Sigmoid colon (tissue), 7 donors: ENCODE results near the gene UST. TPM values are rescaled to one million over a fixed set of nuclear protein-coding genes. Genes with fewer than 3 reads are reported as not detected.
"Not testable (repeated sequence)": the region's sequence is repeated elsewhere in the genome, so short reads cannot be mapped to it uniquely, and the experiment has no call there.

Experiments used
- DNase-seq: peaks from one replicate; pipeline ENCODE4 v3.0.0-alpha.2; 2019
- H3K27ac ChIP-seq, 4 donors: fragments of 200-600 bp; sonication (generic); one replicate each; pipeline ENCODE4 v1.5.1; 2016 to 2019; ENCODE audit warnings: mild to moderate bottlenecking in 1 of 4
- H3K27me3 ChIP-seq, 3 donors: fragments of 200-600 bp; sonication (generic); one replicate each; pipeline ENCODE4 v1.5.1; 2019; ENCODE audit warnings: mild to moderate bottlenecking in 1 of 3
- H3K36me3 ChIP-seq, 4 donors: fragments of 200-600 bp; sonication (generic); one replicate each; pipeline ENCODE4 v1.5.1; 2016 to 2019
- H3K4me1 ChIP-seq, 4 donors: fragments of 200-600 bp; sonication (generic); one replicate each; pipeline ENCODE4 v1.5.1; 2017 to 2019
- H3K4me3 ChIP-seq, 4 donors: fragments of 200-600 bp; sonication (generic); one replicate each; pipeline ENCODE4 v1.5.1; 2017 to 2019; ENCODE audit warnings: mild to moderate bottlenecking in 2 of 4, moderate library complexity in 1 of 4
- H3K9me3 ChIP-seq, 4 donors: fragments of 200-600 bp in 3 of 4; sonication (generic) in 3 of 4; one replicate each; pipeline versions ENCODE4 v1.5.1 to v1.6.1; 2013 to 2019
- EP300 ChIP-seq, 4 donors: sonication (generic); formaldehyde crosslinking; IDR thresholded peaks; one replicate each; pipeline ENCODE4 v1.6.1; 2017; ENCODE audit warnings: antibody characterized with exemption in 4 of 4
- POLR2A ChIP-seq, 2 donors: fragments of 450-650 bp; IDR thresholded peaks; one replicate each; pipeline ENCODE4 v1.6.1; 2016; ENCODE audit warnings: antibody characterized with exemption in 2 of 2, mild to moderate bottlenecking in 2 of 2, moderate library complexity in 2 of 2
- POLR2AphosphoS5 ChIP-seq, 4 donors: sonication (generic); formaldehyde crosslinking; IDR thresholded peaks; one replicate each; pipeline ENCODE4 v1.6.1; 2017; ENCODE audit warnings: antibody characterized with exemption in 4 of 4
- WGBS, 2 donors: extraction: QIAGEN DNeasy Blood & Tissue Kit; methylation state at CpG; one replicate each; pipeline ENCODE4 v1.1.7; 2013; 5-methylcytosine and 5-hydroxymethylcytosine counted together
- intact Hi-C: fragments of 100-400 bp; cut with DNase I; formaldehyde crosslinking; loops from one replicate; pipeline ENCODE4 v1.15.1; 2023
- polyA plus RNA-seq, 3 donors: library from polyadenylated mRNA; stranded (reverse); fragments of 200-250 nt; gene quantifications; one replicate each; pipeline ENCODE4 v1.2.3, GENCODE V29; 2013
- total RNA-seq, 4 donors: library from RNA; depleted of rRNA; stranded (reverse); fragments of >200 nt; gene quantifications; one replicate each; pipeline ENCODE4 v1.1.0, GENCODE V29; 2016
- TF ChIP-seq, protein P1 (sequence below), 4 experiments: fragments of 450-650 bp in 3 of 4; fragments of 200-600 bp in 1 of 4; IDR thresholded peaks; one replicate each; pipeline ENCODE4 v1.5.1; 2016 to 2019; ENCODE audit warnings: antibody characterized with exemption in 4 of 4, mild to moderate bottlenecking in 3 of 4, moderate library complexity in 2 of 4
- donor health status: healthy with polysubstance abuse.
- donor health status: Bipolar disorder and iron deficiency.
- donor health status: healthy.

The UST gene
- total and polyA plus RNA-seq, 7 donors = 0.46 to 35.2 (median 21.8) TPM

DNA sequence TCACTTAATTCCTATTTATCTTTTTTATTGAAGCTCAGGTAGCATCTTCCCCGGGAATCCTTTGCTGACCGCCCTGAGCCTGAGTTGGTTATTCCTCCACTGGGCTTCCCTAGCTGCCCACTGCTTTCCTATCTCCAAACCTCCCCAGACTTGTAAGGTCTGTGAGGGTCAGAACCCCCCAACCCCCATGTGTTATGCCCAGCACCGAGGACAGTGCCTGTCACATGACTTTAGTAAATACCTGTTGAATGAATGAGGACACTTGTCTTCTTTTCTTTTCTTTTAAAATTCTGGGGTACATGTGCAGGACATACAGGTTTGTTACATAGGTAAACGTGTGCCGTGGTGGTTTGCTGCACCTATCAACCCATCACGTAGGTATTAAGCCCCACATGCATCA, 105.9 kb downstream of the UST start:
- intact Hi-C loops = no loop called here
- no peak for TF ChIP-seq POLR2A (IDR thresholded peaks at IDR 0.05)
- no peak for TF ChIP-seq EP300 (IDR thresholded peaks at IDR 0.05)
- no peak for TF ChIP-seq POLR2AphosphoS5 (IDR thresholded peaks at IDR 0.05)
- TF ChIP-seq, protein P1, sequence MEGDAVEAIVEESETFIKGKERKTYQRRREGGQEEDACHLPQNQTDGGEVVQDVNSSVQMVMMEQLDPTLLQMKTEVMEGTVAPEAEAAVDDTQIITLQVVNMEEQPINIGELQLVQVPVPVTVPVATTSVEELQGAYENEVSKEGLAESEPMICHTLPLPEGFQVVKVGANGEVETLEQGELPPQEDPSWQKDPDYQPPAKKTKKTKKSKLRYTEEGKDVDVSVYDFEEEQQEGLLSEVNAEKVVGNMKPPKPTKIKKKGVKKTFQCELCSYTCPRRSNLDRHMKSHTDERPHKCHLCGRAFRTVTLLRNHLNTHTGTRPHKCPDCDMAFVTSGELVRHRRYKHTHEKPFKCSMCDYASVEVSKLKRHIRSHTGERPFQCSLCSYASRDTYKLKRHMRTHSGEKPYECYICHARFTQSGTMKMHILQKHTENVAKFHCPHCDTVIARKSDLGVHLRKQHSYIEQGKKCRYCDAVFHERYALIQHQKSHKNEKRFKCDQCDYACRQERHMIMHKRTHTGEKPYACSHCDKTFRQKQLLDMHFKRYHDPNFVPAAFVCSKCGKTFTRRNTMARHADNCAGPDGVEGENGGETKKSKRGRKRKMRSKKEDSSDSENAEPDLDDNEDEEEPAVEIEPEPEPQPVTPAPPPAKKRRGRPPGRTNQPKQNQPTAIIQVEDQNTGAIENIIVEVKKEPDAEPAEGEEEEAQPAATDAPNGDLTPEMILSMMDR (IDR thresholded peaks at IDR 0.05) = no peak
- H3K4me3 ChIP-seq = no peak overlapping the region
- DNase-seq = no peak
- H3K27ac ChIP-seq = no peak overlapping the region
- H3K4me1 ChIP-seq = peaks cover 0 to 25% (median 13%) of the 10 kb centered on the region in 4 donors
- H3K27me3 ChIP-seq = no peaks in the 10 kb centered on the region
- H3K36me3 ChIP-seq = no peaks in the 10 kb centered on the region
- WGBS, 2 donors = 81 to 90% methylated on average over 6 of the region's 6 CpGs
- H3K9me3 ChIP-seq = no peaks in the 10 kb centered on the region

DNA sequence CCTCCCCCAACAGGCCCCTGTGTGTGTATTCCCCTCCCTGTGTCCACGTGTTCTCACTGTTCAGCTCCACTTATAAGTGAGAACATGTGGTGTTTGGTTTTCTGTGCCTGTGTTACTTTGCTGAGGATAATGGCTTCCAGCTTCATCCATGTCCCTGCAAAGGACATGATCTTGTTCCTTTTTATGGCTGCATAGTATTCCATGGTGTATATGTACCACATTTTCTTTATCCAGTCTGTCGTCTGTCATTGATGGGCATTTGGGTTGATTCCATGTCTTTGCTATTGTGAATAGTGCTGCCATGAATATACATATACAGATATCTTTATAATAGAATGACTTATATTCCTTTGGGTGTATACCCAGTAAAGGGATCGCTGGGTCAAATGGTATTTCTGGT, 106.3 kb downstream of the UST start:
- peaks cover 0 to 27% (median 15%) of the 10 kb centered on the region in 4 donors for H3K4me1 ChIP-seq
- H3K4me3 ChIP-seq, H3K9me3 ChIP-seq, H3K36me3 ChIP-seq, DNase-seq, H3K27ac ChIP-seq, intact Hi-C loops, H3K27me3 ChIP-seq: not testable (repeated sequence)
- 91 to 97% methylated on average over 3 of the region's 3 CpGs for WGBS, 2 donors

DNA sequence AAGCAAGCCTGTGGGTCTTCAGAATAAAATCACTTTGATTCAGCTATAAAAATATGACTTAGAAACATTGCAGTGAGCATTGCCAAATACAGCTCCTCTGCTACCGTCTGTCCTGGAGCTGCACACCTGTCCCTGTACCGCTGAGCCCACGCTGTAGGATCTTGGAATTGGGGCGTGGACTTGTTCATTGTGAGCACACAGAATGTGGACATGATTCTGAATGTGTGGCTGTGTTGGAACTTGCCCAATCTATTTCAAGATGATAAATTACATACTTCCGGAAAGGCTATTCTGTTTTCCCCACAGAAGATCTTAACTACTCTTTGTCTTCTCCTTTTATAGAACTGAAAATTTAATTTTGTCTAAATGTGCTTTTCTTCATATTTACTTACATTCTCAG, 107.3 kb downstream of the UST start:
- Histone ChIP-seq H3K4me1 (peaks cover 0 to 25% (median 12%) of the 10 kb centered on the region in 4 donors), H3K4me3 (no peak overlapping the region), H3K27ac (no peak overlapping the region), H3K27me3 (no peaks in the 10 kb centered on the region), H3K9me3 (no peaks in the 10 kb centered on the region), H3K36me3 (no peaks in the 10 kb centered on the region)
- intact Hi-C loops = no loop called here
- DNase-seq = no peak
- TF ChIP-seq POLR2AphosphoS5 (IDR thresholded peaks at IDR 0.05) (no peak), POLR2A (IDR thresholded peaks at IDR 0.05) (no peak), EP300 (IDR thresholded peaks at IDR 0.05) (no peak)
- TF ChIP-seq, protein P1 (IDR thresholded peaks at IDR 0.05) = no peak
- WGBS, 2 donors = 19 to 29% methylated on average over 5 of the region's 5 CpGs

DNA sequence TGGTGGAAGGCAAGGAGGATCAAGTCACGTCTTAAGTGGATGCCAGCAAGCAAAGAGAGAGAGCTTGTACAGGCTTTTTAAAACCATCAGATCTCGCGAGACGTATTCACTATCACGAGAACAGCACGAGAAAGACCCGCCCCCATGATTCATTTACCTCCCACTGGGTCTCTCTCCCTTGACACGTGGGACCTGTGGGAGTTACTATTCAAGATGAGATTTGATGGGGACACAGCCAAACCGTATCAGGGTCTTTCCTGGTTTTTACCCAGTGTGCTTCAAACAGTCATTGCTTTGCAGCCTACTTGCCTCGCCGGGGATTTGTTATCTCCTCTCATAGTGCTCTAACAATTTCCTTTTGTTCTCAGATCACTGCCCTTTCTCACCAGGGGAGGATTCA, 108.2 kb downstream of the UST start:
- no peaks in the 10 kb centered on the region for H3K27me3 ChIP-seq
- no peaks in the 10 kb centered on the region for H3K9me3 ChIP-seq
- peaks cover 0 to 25% (median 11%) of the 10 kb centered on the region in 4 donors for H3K4me1 ChIP-seq
- H3K27ac ChIP-seq = no peak overlapping the region
- 79 to 84% methylated on average over 11 of the region's 11 CpGs for WGBS, 2 donors
- intact Hi-C loops = no loop called here
- DNase-seq = no peak
- no peaks in the 10 kb centered on the region for H3K36me3 ChIP-seq
- no peak overlapping the region for H3K4me3 ChIP-seq
- no peak for TF ChIP-seq EP300 (IDR thresholded peaks at IDR 0.05)
- TF ChIP-seq POLR2AphosphoS5 (IDR thresholded peaks at IDR 0.05) = no peak
- no peak for TF ChIP-seq POLR2A (IDR thresholded peaks at IDR 0.05)
- TF ChIP-seq, protein P1 (IDR thresholded peaks at IDR 0.05) = no peak

DNA sequence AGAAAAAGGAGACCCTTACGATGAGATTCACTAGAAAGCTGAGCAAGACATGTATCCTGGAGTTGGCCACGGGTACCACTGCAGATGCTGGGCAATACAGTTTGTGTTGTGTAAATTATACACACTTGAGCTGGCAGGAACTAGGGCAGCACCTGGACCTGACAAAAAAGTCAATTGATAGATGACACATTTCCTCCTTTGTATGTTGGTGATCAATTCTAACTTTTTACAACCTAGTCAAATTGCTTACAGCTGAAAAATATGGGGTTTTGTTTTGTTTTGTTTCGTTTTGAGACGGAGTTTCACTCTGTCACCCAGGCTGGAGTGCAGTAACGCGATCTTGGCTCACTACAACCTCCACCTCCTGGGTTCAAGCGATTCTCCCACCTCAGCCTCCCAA, 108.9 kb downstream of the UST start:
- no peak for DNase-seq
- TF ChIP-seq POLR2A (IDR thresholded peaks at IDR 0.05) (no peak), EP300 (IDR thresholded peaks at IDR 0.05) (no peak), POLR2AphosphoS5 (IDR thresholded peaks at IDR 0.05) (no peak)
- TF ChIP-seq, protein P1 (IDR thresholded peaks at IDR 0.05) = no peak
- peaks cover 0 to 25% (median 10%) of the 10 kb centered on the region in 4 donors for H3K4me1 ChIP-seq
- intact Hi-C loops = no loop called here
- no peaks in the 10 kb centered on the region for H3K36me3 ChIP-seq
- H3K27me3 ChIP-seq = no peaks in the 10 kb centered on the region
- no peak overlapping the region for H3K4me3 ChIP-seq
- no peaks in the 10 kb centered on the region for H3K9me3 ChIP-seq
- H3K27ac ChIP-seq = no peak overlapping the region
- 74 to 88% methylated on average over 7 of the region's 7 CpGs for WGBS, 2 donors
